Measurements from ENCODE around the gene VWA5B1.

GRCh38 chr1:20250340-20250989 is 40.2 kb upstream of the VWA5B1 start:
- TF ChIP-seq POLR2A (IDR thresholded peaks at IDR 0.05) (no peak), CTCF (IDR thresholded peaks at IDR 0.05) (no peak)

Data from breast epithelium (tissue), 3 donors.